Nephron (organoid): Measurements from ENCODE around the gene FILIP1L.

Experiments
- H3K27ac Mint-ChIP-seq, 3 experiments: 2 replicates each; pipeline ENCODE4 v1.8.0; 2020; ENCODE audit warnings: mixed read lengths in 3 of 3, mild to moderate bottlenecking in 2 of 3, moderate library complexity in 1 of 3
- H3K27me3 Mint-ChIP-seq: 2 replicates; pipeline ENCODE4 v1.8.0; 2021; ENCODE audit warnings: low read depth, mild to moderate bottlenecking, moderate library complexity, mixed read lengths
- H3K36me3 Mint-ChIP-seq: 2 replicates; pipeline ENCODE4 v1.8.0; 2020; ENCODE audit warnings: low read depth, mixed read lengths
- H3K4me1 Mint-ChIP-seq: 2 replicates; pipeline ENCODE4 v1.8.0; 2020; ENCODE audit warnings: mixed read lengths
- H3K4me3 Mint-ChIP-seq, 3 experiments: 2 replicates each; pipeline ENCODE4 v1.8.0; 2020; ENCODE audit warnings: mild to moderate bottlenecking in 3 of 3, mixed read lengths in 3 of 3, moderate library complexity in 2 of 3
- H3K9me3 Mint-ChIP-seq: 2 replicates; pipeline ENCODE4 v1.8.0; 2020; ENCODE audit warnings: mixed read lengths
- CTCF ChIP-seq, 3 experiments: fragments of 200-600 bp; sonication (generic); IDR thresholded peaks; one replicate each; pipeline ENCODE4 v1.5.0; 2021; ENCODE audit warnings: antibody characterized with exemption in 3 of 3; ENCODE audit not compliant: unreplicated experiment in 3 of 3

The FILIP1L gene

DNA sequence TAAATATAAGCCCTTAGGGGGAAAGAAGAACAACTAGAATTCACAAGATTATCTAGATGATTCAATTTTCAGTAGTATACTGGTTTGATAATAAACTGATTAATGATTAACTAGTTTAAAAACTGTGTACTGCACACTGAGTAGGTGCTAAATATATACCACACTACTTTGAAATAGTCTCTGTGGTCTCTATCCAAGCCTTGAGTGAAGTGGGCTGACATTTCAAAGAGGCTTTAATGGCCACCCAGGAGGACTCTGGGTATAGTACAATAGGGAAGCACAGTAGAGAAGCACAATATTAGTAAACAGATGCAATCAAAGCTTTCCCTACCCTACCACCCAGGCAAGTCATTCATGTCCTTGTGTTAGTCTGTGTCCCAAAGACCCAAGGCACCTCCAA is 46.7 kb downstream of the FILIP1L start:
- H3K9me3 Mint-ChIP-seq, result no peaks in the 10 kb centered on the region
- H3K27ac Mint-ChIP-seq, result no peak overlapping the region
- no peaks in the 10 kb centered on the region for H3K36me3 Mint-ChIP-seq
- TF ChIP-seq CTCF (IDR thresholded peaks at IDR 0.05; ENCODE audit: unreplicated experiment in 3 of 3), result no peak
- peaks cover 16% of the 10 kb centered on the region for H3K4me1 Mint-ChIP-seq
- H3K27me3 Mint-ChIP-seq, result no peaks in the 10 kb centered on the region
- no peak overlapping the region for H3K4me3 Mint-ChIP-seq

DNA sequence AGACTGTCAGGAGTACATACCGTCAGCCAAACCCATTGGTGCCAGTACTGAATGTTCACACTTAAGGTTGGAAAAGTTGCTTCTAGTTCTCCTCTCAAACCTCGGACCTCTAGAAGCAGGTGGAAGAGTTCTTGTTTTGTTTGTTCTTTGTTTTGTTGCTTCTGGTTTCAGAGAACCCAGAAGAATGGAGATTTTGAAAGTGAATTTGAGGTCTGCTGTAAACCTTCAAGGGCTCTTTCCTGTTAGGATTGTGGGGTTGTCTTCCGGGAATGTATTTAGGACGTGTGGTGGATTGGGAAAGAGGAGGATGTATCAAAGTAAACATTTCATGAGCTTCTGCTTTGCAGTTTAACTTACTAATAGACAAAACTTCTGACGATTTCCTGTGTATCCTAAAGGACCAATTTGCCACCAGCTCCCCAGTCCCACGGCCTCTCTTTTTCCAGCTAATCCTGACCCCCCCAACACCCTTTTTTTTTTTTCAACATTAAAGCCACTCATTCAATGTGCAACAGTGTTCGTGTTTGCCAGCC is 50.3 kb downstream of the FILIP1L start:
- Mint-ChIP-seq H3K27me3 (no peaks in the 10 kb centered on the region), H3K9me3 (no peaks in the 10 kb centered on the region), H3K27ac (peak overlapping the region in 2 of 3 experiments; percentile 6 to 34), H3K4me3 (no peak overlapping the region), H3K36me3 (no peaks in the 10 kb centered on the region), H3K4me1 (peaks cover 23% of the 10 kb centered on the region)
- no peak for TF ChIP-seq CTCF (IDR thresholded peaks at IDR 0.05; ENCODE audit: unreplicated experiment in 3 of 3)

- Mint-ChIP-seq H3K36me3 (no peaks in the 10 kb centered on the region), H3K4me1 (peaks cover 20% of the 10 kb centered on the region)
Observed at GRCh38 chr3:100062665-100063064, 51.6 kb downstream of the FILIP1L start.

GRCh38 chr3:100060685-100061484 is 53.4 kb downstream of the FILIP1L start:
- Mint-ChIP-seq H3K4me3 (no peak overlapping the region), H3K4me1 (peaks cover 20% of the 10 kb centered on the region), H3K9me3 (no peaks in the 10 kb centered on the region), H3K27ac (peak overlapping the region in 2 of 3 experiments; percentile 56 to 81), H3K36me3 (no peaks in the 10 kb centered on the region), H3K27me3 (no peaks in the 10 kb centered on the region)
- no peak for TF ChIP-seq CTCF (IDR thresholded peaks at IDR 0.05; ENCODE audit: unreplicated experiment in 3 of 3)

More at GRCh38 chr3:100062665-100063064, 51.6 kb downstream of the FILIP1L start:
- H3K27ac Mint-ChIP-seq, result peak overlapping the region in 1 of 3 experiments; percentile 14
- no peaks in the 10 kb centered on the region for H3K27me3 Mint-ChIP-seq
- no peak overlapping the region for H3K4me3 Mint-ChIP-seq
- no peak for TF ChIP-seq CTCF (IDR thresholded peaks at IDR 0.05; ENCODE audit: unreplicated experiment in 3 of 3)
- H3K9me3 Mint-ChIP-seq, result no peaks in the 10 kb centered on the region

DNA sequence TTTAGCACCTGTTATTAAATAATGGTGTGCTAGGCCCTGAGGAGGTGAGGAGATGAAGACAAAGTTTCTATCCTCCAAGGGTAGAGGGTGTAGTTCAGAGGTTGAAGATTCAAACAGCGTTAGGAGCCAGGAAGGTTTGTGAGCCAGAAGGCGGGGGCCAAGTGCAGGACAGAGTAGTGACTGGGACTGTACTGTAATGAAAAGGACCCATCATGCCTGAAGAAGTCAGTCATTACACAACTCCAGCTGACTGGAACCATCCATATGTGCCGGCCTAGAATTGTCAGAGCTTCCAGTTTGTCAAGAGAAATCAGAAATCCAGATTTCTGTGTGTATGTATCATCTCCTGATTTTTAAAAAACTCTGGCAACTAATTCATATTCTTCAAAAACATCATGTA is 54.8 kb downstream of the FILIP1L start:
- TF ChIP-seq CTCF (IDR thresholded peaks at IDR 0.05; ENCODE audit: unreplicated experiment in 3 of 3), result no peak
- H3K4me3 Mint-ChIP-seq, result no peak overlapping the region
- H3K27me3 Mint-ChIP-seq, result no peaks in the 10 kb centered on the region
- no peaks in the 10 kb centered on the region for H3K9me3 Mint-ChIP-seq
- peaks cover 20% of the 10 kb centered on the region for H3K4me1 Mint-ChIP-seq
- peak overlapping the region in 2 of 3 experiments; percentile 56 to 81 for H3K27ac Mint-ChIP-seq
- peaks cover 5% of the 10 kb centered on the region for H3K36me3 Mint-ChIP-seq
